ENCODE data around the gene ZNF823.
"Not testable (repeated sequence)": the region's sequence is repeated elsewhere in the genome, so short reads cannot be mapped to it uniquely, and the experiment has no call there.

The ZNF823 gene

DNA sequence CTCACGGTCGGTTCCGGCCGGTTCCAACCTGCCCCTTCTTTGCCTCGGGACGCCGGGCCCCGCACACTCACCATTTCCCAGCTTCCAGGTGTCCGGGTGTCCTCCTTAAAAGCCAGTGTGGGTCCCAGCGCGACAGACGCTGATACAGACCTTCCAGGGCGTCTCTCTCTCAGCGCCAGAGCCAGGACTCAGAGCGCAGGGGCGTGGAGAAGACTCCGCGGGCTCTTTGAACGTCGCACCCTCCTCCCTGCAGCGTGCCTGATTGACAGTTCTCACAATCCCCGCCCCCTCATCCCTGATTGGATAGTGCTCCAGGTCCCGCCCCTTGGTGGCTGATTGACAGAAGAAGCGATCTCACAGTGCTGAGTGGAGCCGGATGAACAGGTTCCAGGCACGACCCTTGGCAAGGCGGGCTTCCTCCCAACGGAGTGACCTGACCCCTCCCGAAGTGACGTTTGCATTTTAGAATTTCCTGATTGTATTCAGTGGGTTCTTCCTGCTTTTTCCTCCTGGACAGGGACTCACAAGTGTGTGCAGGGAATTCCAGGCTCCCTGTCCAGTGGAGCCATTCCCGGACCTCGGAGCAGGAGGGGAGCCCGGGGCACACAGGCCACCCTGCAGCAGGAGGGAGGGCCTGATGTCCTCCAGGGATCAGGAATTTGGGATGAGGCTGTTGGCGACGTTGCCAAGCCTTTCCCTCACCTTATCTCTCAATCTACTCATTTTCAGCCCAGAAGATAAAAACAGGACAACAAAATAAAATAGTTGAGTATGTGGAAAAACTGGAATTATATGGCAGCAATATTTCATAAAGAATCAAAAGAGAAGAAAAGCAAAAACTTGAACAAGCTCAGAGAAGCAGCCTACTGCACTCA is at the start of gene ZNF823:
ZNF823 (minus strand) TSS at position 201 of the 875 bp plus-strand sequence; CDS start at position 74, 127 bp downstream.
- DNase-seq (ENCODE audit: extremely low read depth in 1 of 2, low read depth in 1 of 2): peak; percentile 88 to 97

- DNase-seq (ENCODE audit: extremely low read depth in 1 of 2, low read depth in 1 of 2): no peak
These were observed 48.8 kb upstream of the ZNF823 start for GRCh38 chr19:11787536-11787935.

DNA sequence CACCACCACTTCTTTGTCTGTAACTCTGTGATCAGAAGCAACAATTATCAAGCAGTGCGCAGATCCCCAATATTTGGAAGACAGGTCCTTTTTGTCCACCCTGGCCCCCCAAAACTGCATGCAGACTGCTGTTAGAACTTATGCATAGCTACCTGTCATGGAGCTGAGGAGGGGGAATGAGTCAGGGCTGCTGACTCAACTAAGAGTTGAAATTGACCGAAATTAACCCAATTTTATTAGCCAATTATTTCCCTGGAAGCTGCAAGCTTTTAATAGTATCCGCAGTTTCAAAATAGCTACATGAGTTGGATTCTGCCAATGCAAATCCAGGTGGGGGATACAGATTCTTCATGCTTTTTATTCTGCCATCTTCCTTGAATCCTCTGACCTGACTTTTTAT is 45.6 kb upstream of the ZNF823 start:
- no peak for DNase-seq (ENCODE audit: extremely low read depth in 1 of 2, low read depth in 1 of 2)

- DNase-seq (ENCODE audit: extremely low read depth in 1 of 2, low read depth in 1 of 2): no peak
These were observed 45.0 kb upstream of the ZNF823 start for GRCh38 chr19:11783767-11784166.

GRCh38 chr19:11781295-11782057 is 42.7 kb upstream of the ZNF823 start:
- no peak for DNase-seq (ENCODE audit: extremely low read depth in 1 of 2, low read depth in 1 of 2)

GRCh38 chr19:11780431-11781020 is 41.8 kb upstream of the ZNF823 start:
- DNase-seq (ENCODE audit: extremely low read depth in 1 of 2, low read depth in 1 of 2): no peak

GRCh38 chr19:11776669-11777068 is 37.9 kb upstream of the ZNF823 start:
- not testable (repeated sequence) for DNase-seq (ENCODE audit: extremely low read depth in 1 of 2, low read depth in 1 of 2)

GRCh38 chr19:11771520-11771919 is 32.8 kb upstream of the ZNF823 start:
- DNase-seq (ENCODE audit: extremely low read depth in 1 of 2, low read depth in 1 of 2): not testable (repeated sequence)

- DNase-seq (ENCODE audit: extremely low read depth in 1 of 2, low read depth in 1 of 2): no peak
These were observed 31.2 kb upstream of the ZNF823 start for GRCh38 chr19:11769995-11770394.

DNA sequence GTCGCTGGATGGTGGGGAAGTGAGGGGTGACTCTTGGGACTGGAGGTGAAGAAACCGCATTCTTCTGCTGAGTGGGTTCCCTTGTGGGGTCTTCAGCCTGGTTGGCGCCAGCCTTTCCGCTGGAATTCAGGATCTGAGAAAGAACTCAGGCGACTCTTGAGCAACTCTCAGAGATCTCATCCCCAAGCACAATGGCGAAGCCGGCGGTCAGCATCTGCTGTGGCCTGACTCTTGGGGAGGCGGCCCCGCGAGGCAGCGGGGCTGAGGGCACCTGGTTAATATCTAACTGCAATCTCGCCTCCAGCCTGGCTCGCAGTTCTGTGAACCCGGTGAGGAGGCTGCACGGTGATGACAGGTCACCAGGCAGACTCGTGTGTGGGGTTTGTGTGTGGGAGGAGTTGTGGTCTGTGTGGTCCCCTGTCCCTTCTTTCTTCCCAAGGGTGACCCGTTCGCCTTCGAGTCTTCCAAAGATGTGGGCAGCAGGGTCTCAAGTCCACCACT is 28.9 kb upstream of the ZNF823 start:
- DNase-seq (ENCODE audit: extremely low read depth in 1 of 2, low read depth in 1 of 2): no peak

DNA sequence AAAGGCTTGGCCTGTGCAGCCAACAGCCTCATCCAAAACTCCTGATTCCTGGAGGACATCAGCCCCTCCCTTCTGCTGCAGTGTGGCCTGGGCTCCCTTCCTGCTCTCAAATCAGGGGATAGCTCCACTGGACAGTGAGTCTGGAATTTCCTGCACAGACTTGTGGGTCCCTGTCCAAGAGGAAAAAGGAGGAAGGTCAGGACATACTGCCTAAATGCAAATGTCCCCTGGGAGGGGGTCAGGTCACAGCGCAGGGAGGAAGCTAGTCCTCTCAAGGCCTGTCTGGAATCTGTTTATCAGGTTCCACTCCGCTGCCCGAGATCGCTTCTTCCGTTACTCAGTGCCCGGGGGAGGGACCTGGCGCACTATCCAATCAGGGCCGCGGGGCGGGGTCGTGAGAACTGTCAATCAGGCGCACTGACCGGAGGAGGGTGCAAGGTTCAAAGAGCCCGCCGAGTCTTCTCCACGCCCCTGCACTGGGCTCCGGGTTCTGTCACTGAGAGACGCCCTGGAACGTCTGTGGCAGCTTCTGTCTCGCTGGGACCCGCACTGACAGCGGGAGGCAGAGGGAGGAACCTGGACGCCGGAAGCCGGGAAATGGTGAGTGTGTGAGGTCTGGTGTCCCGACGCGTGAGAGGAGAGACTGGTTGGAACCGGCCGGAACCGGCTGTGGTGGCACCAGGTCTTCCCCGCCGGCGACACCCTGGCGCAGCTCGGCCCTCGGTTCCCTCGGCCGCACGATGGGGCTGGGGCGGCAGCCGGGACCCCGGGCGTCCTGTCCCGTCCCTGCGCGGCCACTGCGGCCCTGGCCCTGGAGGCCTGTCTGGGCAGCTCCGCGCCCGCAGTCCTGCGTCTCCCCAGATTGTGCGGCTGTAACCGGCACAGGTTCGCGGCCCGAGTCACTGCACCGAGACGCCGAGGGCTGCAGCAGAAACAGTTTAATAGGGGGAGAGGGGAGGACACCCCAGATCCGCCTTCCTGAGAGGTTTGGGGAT is 28.1 kb upstream of the ZNF823 start, which contains the start of gene ZNF441:
ZNF441 (plus strand) TSS at position 404 of the 995 bp plus-strand sequence; CDS start at position 598, 194 bp downstream.
- DNase-seq (ENCODE audit: extremely low read depth in 1 of 2, low read depth in 1 of 2): peak; percentile 82 to 92

DNA sequence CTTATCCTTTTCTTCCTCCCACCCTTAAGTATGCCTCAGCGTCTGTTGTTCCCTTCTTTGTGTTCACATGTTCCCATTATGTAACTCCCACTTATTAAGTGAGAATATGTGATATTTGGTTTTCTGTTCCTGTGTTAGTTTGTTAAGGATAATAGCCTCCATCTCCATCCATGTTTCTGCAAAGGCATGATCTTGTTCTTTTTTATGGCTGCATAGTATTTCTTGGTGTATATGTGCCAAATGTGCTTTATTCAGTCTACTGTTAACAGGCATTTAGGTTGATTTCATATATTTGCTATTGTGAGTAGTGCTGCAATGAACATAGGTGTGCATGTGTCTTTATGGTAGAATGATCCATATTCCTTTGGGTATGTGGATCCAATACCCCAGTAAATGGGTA is 24.9 kb upstream of the ZNF823 start:
- no peak for DNase-seq (ENCODE audit: extremely low read depth in 1 of 2, low read depth in 1 of 2)

DNA sequence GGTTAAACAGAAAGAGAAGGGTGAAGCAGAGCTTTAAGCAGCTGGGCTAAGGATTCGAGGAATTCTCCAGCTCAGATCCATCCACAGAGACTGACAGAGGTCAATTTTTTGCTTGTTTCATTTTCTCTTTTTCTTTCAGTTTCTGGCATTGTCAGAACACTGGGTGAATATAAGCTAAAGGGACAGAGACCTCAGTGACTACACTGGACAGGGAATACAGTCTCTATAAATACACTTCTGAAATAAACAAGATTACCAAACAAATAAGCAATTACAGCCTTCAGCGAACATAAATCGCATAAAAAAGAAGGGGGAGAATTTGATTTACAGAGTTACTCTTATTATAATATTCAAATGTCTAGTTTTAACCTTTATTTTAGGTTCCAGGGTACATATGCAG is 24.4 kb upstream of the ZNF823 start:
- DNase-seq (ENCODE audit: extremely low read depth in 1 of 2, low read depth in 1 of 2): no peak

DNA sequence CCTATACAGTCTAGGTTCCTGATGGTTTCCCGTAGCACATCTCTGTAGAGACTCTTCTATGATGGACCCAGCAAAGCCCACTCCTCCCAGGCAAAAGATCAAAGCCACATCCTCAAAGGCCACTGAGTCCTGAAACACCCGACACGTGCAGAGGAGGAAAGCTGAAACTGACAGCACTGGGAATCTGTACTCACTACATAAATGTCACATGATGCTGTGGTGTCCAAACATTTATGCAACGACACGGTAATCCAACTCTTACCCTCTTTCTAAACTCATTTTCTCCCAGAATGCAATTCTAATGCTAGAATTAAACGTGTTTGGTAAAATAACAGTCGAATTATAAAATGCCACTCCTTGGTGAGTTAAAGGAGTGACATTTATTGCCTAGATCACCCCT is 21.1 kb upstream of the ZNF823 start:
- no peak for DNase-seq (ENCODE audit: extremely low read depth in 1 of 2, low read depth in 1 of 2)

GRCh38 chr19:11756965-11757364 is 18.2 kb upstream of the ZNF823 start:
- DNase-seq (ENCODE audit: extremely low read depth in 1 of 2, low read depth in 1 of 2): no peak

GRCh38 chr19:11754663-11755062 is 15.9 kb upstream of the ZNF823 start:
- DNase-seq (ENCODE audit: extremely low read depth in 1 of 2, low read depth in 1 of 2): no peak

DNA sequence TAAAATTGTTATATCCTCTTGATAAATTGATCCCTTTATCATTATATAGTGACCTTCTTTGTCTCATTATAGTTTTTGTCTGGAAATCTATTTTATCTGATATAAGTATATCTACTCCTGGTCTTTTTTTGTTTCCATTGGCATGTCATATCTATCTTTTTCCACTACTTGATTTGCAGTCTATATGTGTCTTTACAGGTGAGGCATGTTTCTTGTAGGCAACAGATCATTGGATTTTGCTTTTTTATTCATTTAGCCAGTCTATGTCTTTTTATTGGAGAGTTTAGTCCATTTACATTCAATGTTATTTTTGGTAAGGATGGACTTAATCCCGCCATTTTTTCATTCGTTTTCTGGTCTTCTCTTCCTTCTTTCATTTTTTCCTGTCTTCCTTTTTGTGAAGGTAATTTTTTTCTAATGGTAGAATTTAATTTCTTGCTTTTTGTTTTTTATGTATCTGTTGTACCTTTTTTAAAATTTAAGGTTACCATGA is 13.5 kb upstream of the ZNF823 start:
- no peak for DNase-seq (ENCODE audit: extremely low read depth in 1 of 2, low read depth in 1 of 2)

DNA sequence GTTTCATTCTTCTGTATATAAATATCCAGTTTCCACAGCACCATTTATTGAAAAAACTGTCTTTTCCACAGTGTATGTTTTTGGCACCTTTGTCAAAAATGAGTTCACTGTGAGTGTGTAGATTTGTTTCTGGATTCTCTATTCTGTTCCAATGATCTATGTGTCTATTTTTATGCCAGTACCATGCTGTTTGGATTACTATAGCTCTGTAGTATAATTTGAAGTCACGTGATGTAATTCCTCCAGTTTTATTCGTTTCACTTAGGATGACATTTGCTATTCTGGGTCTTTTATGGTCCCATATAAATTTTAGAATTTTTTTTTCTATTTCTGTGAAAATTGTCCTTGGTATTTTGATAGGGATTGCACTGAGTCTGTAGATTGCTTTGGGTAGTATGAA is 11.0 kb upstream of the ZNF823 start:
- no peak for DNase-seq (ENCODE audit: extremely low read depth in 1 of 2, low read depth in 1 of 2)

DNA sequence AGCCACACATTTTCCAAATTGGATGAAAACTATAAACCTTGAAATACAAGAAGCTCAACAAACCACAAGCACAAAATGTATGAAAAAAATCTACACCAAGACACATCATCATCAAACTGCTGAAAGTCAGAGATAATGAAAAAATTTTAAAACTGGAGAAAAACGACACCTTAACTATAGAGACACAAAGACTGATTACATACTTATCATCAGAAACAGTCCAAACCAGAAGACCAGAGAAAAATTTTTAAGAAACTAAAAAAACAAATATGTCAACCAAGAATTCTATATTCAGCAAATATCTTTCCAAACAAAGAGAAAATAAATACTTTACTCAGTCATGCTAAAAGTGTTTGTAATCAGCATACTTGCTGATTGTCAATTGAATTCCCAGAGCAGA is 8.5 kb upstream of the ZNF823 start:
- no peak for DNase-seq (ENCODE audit: extremely low read depth in 1 of 2, low read depth in 1 of 2)

GRCh38 chr19:11745869-11746268 is 7.1 kb upstream of the ZNF823 start:
- DNase-seq (ENCODE audit: extremely low read depth in 1 of 2, low read depth in 1 of 2): no peak

Measured in stimulated activated CD8-positive, alpha-beta memory T cell treated with anti-CD3 and anti-CD28 coated beads, Interleukin-7, amount 100 ng/mL, for 48 hours (primary cell).